ENCODE results near the gene ALLC. TPM values are rescaled to one million over a fixed set of nuclear protein-coding genes. Genes with fewer than 3 reads are reported as not detected.

ALLC gene
- total and polyA plus RNA-seq, 3 donors from 2014 or later = 8.1 to 35.1 (median 18.5) TPM

DNA sequence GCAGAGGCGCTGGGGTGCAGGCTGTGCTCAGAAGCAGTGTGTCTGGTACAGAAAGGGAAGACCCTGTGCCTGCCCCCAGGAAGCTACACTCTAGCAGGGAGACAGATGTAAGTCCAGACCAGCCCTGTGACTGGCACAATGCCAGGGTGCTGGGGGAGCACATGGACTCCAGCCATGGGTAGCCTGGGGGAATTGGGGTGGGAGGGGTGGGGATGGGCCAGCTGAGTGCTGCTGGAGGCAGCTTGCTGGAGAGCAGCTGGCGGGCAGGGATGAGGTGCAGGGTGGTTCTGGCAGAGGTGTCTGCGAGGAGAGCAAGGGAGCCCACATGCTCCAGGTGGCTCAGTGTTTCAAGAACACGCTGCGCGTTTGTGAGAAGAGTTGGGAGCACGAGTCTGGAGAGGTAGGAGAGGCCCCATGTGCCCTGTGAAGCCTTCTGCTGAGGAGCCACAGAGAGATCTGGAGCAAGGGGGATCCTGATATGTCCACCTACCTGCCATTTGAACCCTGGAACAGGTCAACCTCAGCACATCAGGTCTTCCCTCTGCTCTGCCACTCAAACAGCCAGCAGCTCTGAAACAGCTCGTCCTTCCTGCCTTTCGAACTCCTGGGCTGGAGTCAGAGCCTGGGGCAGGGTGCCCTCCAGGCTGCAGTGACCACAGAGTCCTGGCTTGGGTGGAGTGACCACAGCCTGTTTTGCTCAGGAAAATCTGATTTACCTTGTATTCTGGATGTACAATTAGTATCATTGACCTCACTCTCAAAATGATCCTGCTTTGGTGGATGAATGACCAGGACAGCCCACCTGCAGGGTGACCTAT is 15.1 kb downstream of the ALLC start:
- no peaks in the 10 kb centered on the region for H3K4me1 ChIP-seq
- no peak overlapping the region for H3K4me3 ChIP-seq
- WGBS, 2 donors = 88 to 96% methylated on average over 9 of the region's 9 CpGs
- no peaks in the 10 kb centered on the region for H3K36me3 ChIP-seq (ENCODE audit: low read depth, missing control alignments)
- intact Hi-C loops (cut with DNase I; ENCODE audit: low total_unique reads) = no loop called here
- TF ChIP-seq, protein P1, sequence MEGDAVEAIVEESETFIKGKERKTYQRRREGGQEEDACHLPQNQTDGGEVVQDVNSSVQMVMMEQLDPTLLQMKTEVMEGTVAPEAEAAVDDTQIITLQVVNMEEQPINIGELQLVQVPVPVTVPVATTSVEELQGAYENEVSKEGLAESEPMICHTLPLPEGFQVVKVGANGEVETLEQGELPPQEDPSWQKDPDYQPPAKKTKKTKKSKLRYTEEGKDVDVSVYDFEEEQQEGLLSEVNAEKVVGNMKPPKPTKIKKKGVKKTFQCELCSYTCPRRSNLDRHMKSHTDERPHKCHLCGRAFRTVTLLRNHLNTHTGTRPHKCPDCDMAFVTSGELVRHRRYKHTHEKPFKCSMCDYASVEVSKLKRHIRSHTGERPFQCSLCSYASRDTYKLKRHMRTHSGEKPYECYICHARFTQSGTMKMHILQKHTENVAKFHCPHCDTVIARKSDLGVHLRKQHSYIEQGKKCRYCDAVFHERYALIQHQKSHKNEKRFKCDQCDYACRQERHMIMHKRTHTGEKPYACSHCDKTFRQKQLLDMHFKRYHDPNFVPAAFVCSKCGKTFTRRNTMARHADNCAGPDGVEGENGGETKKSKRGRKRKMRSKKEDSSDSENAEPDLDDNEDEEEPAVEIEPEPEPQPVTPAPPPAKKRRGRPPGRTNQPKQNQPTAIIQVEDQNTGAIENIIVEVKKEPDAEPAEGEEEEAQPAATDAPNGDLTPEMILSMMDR (IDR thresholded peaks at IDR 0.05) = no peak
- TF ChIP-seq POLR2A (IDR thresholded peaks at IDR 0.05) = no peak
- H3K27ac ChIP-seq = no peak overlapping the region
- H3K9me3 ChIP-seq = no peaks in the 10 kb centered on the region
- no peak for DNase-seq
- H3K27me3 ChIP-seq = no peaks in the 10 kb centered on the region

DNA sequence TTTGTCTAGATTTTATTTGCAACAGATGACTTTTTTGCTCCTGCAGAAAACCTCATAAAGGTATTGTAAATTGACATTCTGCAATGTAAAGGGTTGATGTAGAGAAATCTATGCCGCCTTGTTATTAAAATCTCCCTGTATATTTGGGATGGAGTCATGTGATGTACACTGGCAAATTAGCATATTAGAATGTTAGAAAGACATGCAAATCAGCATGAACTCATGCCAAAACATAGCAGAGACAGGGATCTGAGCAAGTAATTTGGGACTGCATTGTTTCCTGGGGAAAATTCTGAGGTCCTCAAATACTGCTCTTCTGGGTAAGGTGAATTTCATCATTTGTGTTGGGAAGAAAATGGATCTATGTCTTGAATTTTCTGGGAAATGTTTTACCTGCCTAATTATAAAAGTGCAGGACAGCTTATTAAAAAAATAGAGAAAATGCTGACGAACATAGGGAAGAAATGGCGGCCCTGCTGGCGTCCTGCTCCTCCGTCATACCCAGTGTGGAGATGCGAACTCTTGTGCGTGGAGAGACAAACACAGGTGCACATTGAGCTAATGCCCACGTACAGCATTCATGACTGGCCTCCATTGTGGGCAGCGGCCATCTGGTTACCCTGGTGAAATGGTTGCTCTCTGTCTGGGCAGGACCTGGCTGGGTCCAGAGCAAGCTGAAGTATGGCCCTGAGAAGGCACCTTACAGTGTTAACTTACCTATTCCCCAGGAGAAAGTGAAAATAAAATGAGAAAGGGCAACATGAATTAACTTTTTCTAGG is 16.3 kb downstream of the ALLC start:
- Histone ChIP-seq H3K4me1 (no peaks in the 10 kb centered on the region), H3K4me3 (no peak overlapping the region), H3K36me3 (ENCODE audit: low read depth, missing control alignments) (no peaks in the 10 kb centered on the region), H3K9me3 (no peaks in the 10 kb centered on the region), H3K27ac (no peak overlapping the region), H3K27me3 (no peaks in the 10 kb centered on the region)
- no peak for DNase-seq
- intact Hi-C loops (cut with DNase I; ENCODE audit: low total_unique reads) = no loop called here
- TF ChIP-seq, protein P1 (IDR thresholded peaks at IDR 0.05) = no peak
- no peak for TF ChIP-seq POLR2A (IDR thresholded peaks at IDR 0.05)
- WGBS, 2 donors = 83 to 92% methylated on average over 9 of the region's 9 CpGs

DNA sequence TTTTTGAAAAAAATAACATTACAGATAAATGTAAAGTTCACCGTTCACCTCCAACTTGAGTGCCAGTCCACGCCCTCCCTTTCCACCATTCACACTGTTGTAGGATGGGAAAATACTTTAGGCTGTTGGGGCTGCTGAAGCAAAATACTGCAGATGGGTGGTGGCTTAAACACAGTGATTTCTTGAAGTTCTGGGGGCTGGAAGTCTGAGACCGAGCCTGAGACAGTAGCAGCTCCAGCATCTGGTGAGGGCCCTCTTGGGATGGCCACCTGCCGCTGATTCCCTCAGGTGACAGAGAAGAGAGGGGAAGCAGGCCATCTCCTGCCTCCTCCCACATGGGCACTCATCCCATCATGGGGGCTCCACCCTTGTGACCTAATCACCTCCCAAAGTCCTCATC is 17.7 kb downstream of the ALLC start:
- no peak for DNase-seq

DNA sequence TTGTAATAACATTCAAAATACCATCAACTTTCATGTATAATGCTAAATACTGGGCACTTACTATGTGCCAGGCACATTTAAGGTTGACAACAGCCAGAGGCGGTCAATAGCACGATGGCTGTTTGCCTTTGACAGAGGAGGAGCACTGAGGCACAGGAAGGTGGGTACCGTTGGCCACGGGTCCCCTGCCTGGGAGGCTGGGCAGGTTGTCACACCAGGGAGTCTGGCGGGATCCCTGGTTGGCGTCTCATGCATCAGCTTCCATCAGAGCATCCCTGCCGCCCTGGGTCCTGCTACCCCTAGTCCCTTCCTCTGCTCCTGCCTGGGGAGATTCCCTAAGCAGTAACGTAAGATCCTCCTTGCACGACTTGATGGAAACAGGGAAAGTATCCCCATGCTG is 19.4 kb downstream of the ALLC start:
- Histone ChIP-seq H3K27me3 (no peaks in the 10 kb centered on the region), H3K9me3 (no peaks in the 10 kb centered on the region), H3K27ac (no peak overlapping the region), H3K4me1 (no peaks in the 10 kb centered on the region), H3K36me3 (ENCODE audit: low read depth, missing control alignments) (no peaks in the 10 kb centered on the region), H3K4me3 (no peak overlapping the region)
- WGBS, 2 donors = 93 to 95% methylated on average over 6 to 9 of the region's 9 CpGs
- DNase-seq = no peak
- intact Hi-C loops (cut with DNase I; ENCODE audit: low total_unique reads) = no loop called here
- TF ChIP-seq, protein P1 (IDR thresholded peaks at IDR 0.05) = no peak
- no peak for TF ChIP-seq POLR2A (IDR thresholded peaks at IDR 0.05)

More for the DNA sequence above, 17.7 kb downstream of the ALLC start:
- 94 to 96% methylated on average over 4 of the region's 4 CpGs for WGBS, 2 donors
- Histone ChIP-seq H3K9me3 (no peaks in the 10 kb centered on the region), H3K27me3 (no peaks in the 10 kb centered on the region), H3K27ac (no peak overlapping the region), H3K4me1 (no peaks in the 10 kb centered on the region), H3K36me3 (ENCODE audit: low read depth, missing control alignments) (no peaks in the 10 kb centered on the region), H3K4me3 (no peak overlapping the region)
- TF ChIP-seq, protein P1 (IDR thresholded peaks at IDR 0.05) = no peak
- no peak for TF ChIP-seq POLR2A (IDR thresholded peaks at IDR 0.05)
- intact Hi-C loops (cut with DNase I; ENCODE audit: low total_unique reads) = no loop called here

All from testis (tissue), 3 donors.